Motor neuron (in vitro differentiated cells): Measurements from ENCODE around the gene SGSH. TPM values are rescaled to one million over a fixed set of nuclear protein-coding genes. Genes with fewer than 3 reads are reported as not detected.

ENCODE experiments used
- ATAC-seq, 8 experiments: fragments of 200-7000 bp; cut with Tn5 transposase; replicated peaks in 6 of 8; 2 replicates each; pipeline ENCODE4 v1.8.0; 2021; ENCODE audit warnings: mild to moderate bottlenecking in 8 of 8, moderate library complexity in 8 of 8
- H3K27ac ChIP-seq, 2 donors: fragments of 250-450 bp; sonication (Bioruptor Pico); 2 replicates each; pipeline ENCODE4 v1.9.0; 2021; ENCODE audit warnings: antibody characterized with exemption in 2 of 2, mild to moderate bottlenecking in 2 of 2, moderate library complexity in 1 of 2
- H3K4me1 ChIP-seq, 2 donors: fragments of 250-450 bp; sonication (Bioruptor Pico); replicated peaks in 1 of 2; 2 replicates each; pipeline ENCODE4 v1.6.1; 2021; ENCODE audit warnings: antibody characterized with exemption in 2 of 2, mild to moderate bottlenecking in 2 of 2, moderate library complexity in 1 of 2
- H3K4me3 ChIP-seq, 5 donors: fragments of 250-450 bp; sonication (Bioruptor Pico); 2 replicates each; pipeline ENCODE4 v1.9.0; 2021; ENCODE audit warnings: antibody characterized with exemption in 5 of 5, mild to moderate bottlenecking in 5 of 5, moderate library complexity in 4 of 5
- WGBS, 10 experiments: fragments of 450-650 bp; shearing (Covaris generic); methylation state at CpG; one replicate each; pipeline ENCODE4 v1.0.0; 2022; 5-methylcytosine and 5-hydroxymethylcytosine counted together
- in situ Hi-C, 9 experiments: fragments of 400-800 bp; cut with MboI; loops; one replicate each; pipeline ENCODE4 v1.15.0; 2021; ENCODE audit warnings: low sequenced_read_pairs in 9 of 9, low pct_unique_long_range_greater_than_20kb in 2 of 9; ENCODE audit not compliant: unreplicated experiment in 9 of 9
- total RNA-seq, 8 experiments: library from RNA; unstranded; fragments of 300-600 nt; gene quantifications; 2 replicates each; pipeline versions ENCODE4 v1.2.3 to v1.2.4, GENCODE V29; 2022

The SGSH gene
- total RNA-seq, 8 experiments from 2014 or later, result 5.5 to 56.6 (median 11.2) TPM

DNA sequence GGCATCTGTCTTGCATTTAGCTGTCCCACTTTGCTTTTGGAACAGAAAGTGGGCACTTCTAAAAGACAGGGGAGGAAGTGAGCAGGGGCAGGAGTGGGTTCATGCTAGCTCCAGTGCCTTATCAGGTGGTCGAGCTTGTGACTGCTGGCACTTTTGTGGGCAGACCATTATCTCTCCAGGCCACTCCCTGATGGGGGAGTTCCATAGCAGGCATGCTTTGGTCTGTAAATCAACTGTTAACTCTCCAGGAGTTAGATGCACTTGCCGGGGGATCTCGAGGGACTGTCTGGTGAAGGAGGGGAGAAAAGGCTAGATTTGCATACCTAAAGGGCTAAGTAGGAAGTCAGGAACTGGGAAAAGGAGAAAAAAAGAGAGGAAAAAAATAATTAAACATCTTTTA, 59.6 kb downstream of the SGSH start:
- ATAC-seq, result peak in 7 of 8 experiments; percentile 13 to 59 (median 33)
- peaks cover 13 to 23% of the 10 kb centered on the region in 2 donors for H3K4me1 ChIP-seq
- H3K27ac ChIP-seq, result peak overlapping the region; percentile 61 to 68
- no peak overlapping the region for H3K4me3 ChIP-seq
- WGBS, 10 experiments, result 0 to 72% (median 15%) methylated on average over 1 to 3 of the region's 3 CpGs; no CpG with 5 or more reads in 2 of the 10 experiments
- in situ Hi-C loops, result no loop called here

Other genes with a start within 250 kb of the SGSH start
- gene TBC1D16, start 184.5 kb downstream of the SGSH start, total RNA-seq, result 10 to 100 TPM; 12.9 to 50.5 (median 33.4) TPM
- gene CCDC40, start 183.7 kb downstream of the SGSH start, total RNA-seq, result 10 to 100 TPM in 3 of 8 experiments, 1 to 10 TPM in 5; 2.3 to 23.0 (median 8.2) TPM
- 10 to 100 TPM; 16.1 to 66.3 (median 35.8) TPM for gene GAA, start 118.8 kb downstream of the SGSH start, total RNA-seq
- gene EIF4A3, start 73.2 kb downstream of the SGSH start, total RNA-seq, result 100 to 1,000 TPM in 4 of 8 experiments, 10 to 100 TPM in 4; 63.4 to 192 (median 95.1) TPM
- 1 to 10 TPM in 5 of 8 experiments, under 1 TPM in 3; 0.50 to 6.1 (median 2.0) TPM for gene CARD14, start 50.3 kb downstream of the SGSH start, total RNA-seq
- gene SLC26A11, start 94 bp upstream of the SGSH start, total RNA-seq, result 10 to 100 TPM in 7 of 8 experiments, 1 to 10 TPM in 1; 9.1 to 41.3 (median 18.1) TPM
- gene RNF213, start 40.5 kb upstream of the SGSH start, total RNA-seq, result 100 to 1,000 TPM in 1 of 8 experiments, 10 to 100 TPM in 6, 1 to 10 TPM in 1; 9.2 to 161 (median 29.6) TPM
- 10 to 100 TPM; 15.9 to 36.0 (median 21.3) TPM for gene ENDOV, start 194.8 kb upstream of the SGSH start, total RNA-seq